ENCODE data around the gene ZNF608.
A peak's percentile ranks its signal among the peaks of the same experiment; 100 is the strongest.

Gene ZNF608

DNA sequence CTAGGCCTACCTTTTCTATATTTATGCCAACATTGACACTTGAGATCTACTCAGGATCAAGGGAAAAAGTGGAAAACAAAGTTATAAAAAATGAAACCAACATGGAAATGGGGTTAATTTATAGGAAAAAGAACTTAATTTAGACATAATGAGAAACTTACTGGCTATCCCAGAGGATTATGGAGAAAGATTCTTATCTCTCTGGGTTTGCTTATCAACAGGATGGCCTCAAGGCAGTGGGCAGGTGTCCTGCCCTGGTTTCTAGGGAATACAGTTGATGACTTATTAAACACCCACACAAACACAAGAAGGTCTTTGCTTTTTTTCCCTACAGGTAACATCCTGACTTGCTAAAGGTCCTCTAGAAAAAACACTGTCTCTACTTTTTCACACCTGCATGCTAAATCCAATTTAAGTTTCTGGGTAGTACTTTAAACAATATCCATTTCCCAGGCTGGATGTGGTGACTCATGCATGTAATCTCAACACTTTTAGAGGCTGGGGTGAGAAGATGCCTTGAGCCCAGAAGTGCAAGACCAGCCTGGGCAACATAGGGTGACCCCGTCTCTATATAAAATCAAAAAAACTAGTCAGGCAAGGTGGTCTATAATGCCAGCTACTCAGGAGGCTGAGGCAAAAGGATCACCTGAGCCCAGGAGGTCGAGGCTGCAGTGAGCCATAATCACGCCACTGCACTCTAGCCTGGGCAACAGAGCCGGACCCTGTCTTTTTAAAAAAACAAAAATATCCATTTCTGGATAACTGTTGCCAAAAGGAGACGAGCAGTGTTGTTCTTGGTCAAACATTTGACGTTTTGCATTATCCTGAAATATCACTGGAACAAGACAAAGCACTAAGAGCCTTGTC lies 6.6 kb upstream of the ZNF608 start:
- no peak for DNase-seq

- no peak for DNase-seq
Observed at GRCh38 chr5:124751031-124751430, 4.6 kb upstream of the ZNF608 start.

- DNase-seq: peak; percentile 21 to 80
Observed at GRCh38 chr5:124748687-124749594, 2.5 kb upstream of the ZNF608 start.

GRCh38 chr5:124747791-124748686 lies 1.6 kb upstream of the ZNF608 start:
- peak in 1 of 2 donors; percentile 51 for DNase-seq

GRCh38 chr5:124746916-124747790 lies 714 bp upstream of the ZNF608 start:
- DNase-seq: peak in 1 of 2 donors; percentile 68

GRCh38 chr5:124745007-124745927 lies 1.2 kb downstream of the ZNF608 start:
- DNase-seq: no peak

- no peak for DNase-seq
Observed at GRCh38 chr5:124744170-124744971, 2.1 kb downstream of the ZNF608 start.

GRCh38 chr5:124743602-124744169 lies 2.8 kb downstream of the ZNF608 start:
- DNase-seq: peak in 1 of 2 donors; percentile 21

DNA sequence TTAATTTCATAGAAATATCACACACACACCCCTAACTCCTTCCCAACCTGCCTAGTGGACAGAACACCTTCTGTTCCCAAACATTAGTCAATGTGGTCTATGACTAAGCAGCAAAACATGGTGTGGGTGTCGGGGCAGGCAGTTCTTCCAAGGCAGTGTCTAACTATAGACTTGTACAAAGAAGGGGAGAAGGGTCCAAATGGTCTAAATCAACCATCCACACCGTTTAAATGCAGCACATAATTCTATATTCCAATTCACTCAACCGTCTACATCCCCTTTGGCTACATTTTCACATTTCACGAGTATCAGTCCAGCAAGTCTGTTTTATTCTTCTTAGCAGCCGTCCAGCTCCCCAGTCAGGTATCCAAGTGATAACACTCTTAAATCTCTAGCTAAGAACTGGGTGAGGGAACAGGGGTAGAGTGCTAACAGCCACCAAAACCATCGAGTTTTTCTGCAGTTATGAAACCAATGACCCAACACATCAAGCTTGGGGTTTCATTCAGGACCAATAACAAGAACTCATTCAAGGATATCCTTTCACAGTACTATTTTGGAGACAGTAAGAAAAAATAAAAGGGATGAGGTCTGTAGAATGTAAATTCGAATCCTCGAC lies 3.3 kb downstream of the ZNF608 start:
- DNase-seq: no peak

- DNase-seq: no peak
Observed at GRCh38 chr5:124742521-124742920, 3.9 kb downstream of the ZNF608 start.

DNA sequence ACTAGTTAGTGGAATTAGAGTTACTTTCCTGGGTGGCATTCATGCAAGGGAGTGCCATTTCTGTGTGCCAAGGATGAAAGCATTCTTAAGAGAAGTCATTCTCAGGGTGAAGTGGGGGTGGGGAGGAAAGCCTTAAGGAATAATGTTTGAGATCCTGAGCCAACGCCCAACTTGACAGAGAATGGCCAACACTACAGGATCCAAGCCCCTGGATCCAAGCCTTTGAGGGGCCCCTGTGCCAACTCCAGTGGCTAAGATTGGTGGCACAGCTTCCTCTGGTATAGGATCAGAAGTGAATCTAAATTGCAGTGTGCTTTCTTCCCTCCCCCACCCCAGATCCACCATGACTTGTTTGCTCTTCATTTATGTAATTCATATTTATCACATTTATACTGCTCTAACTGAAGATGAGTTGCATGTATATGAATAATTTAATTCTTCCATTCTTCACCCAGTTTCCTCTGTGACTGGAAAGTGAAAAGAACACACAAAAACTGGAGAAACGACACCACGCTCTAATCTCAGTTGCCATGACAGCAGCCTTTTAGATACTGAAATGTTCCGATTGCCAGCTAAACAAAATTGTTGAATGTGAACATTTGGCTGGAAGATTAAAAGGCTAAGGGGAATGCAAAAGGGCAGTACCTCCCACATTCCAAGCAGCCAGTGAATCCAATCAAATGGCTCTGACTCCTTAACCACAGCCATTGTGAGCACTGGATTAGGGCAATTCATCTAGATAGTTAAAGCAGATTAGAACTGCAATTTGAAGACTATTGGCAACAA lies 4.5 kb downstream of the ZNF608 start:
- no peak for DNase-seq

DNA sequence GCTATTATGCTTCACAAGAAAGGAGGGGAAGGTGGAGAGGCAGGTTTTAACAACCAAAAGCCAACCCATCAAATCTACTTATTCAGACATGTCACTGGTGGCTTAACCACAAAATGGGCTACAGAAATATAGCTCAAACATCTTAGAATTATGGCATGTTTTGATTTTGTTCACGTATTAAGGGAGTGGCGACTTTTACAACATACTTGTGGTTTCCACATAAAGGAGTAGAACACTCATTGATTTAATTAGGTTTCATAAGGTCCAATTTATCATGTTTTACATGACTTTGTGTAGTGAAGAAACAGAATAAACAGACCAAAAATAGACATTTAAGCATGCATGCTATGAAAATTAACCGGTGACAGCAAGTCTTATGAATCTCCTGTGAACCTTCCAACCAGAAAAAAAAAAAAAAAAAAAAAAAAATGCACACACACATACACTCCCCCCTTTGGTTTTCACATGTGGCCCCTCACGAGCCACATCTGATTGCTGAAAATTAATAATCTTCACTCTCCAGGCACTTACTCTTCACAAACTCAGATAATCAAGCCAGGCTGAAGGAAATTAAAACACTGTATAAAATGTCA lies 5.4 kb downstream of the ZNF608 start:
- no peak for DNase-seq

- no peak for DNase-seq
Observed at GRCh38 chr5:124740071-124740470, 6.4 kb downstream of the ZNF608 start.

DNA sequence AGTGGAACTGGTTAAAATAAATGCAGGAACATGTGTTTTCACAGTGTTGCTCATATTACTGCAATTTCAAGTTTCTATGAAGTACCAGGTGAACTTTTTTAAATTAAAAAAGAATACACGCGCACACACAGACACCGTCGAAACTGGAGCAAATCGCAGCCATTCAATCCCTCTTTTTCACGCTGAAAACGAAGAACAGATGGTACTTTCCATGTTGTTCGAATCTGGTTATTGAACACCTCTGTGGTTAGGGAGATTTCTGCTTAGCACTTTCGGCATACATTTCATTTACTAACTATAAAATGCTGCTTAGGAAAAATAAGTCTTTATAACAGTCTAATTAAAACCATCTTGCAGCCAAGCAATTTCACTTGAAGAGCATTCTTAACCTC lies 6.8 kb downstream of the ZNF608 start:
- DNase-seq: no peak

- no peak for DNase-seq
Observed at GRCh38 chr5:124738681-124739633, 7.5 kb downstream of the ZNF608 start.

GRCh38 chr5:124737651-124738050 lies 8.8 kb downstream of the ZNF608 start:
- DNase-seq: no peak
